ENCODE measurements around the gene SLC44A1. TPM values are rescaled to one million over a fixed set of nuclear protein-coding genes. Genes with fewer than 3 reads are reported as not detected.

SLC44A1 gene
- total and polyA plus RNA-seq, 2 of the 13 experiments (the other 11 are each of a cell fraction or from before 2014, with no cell fraction given) = 21.4 to 40.8 TPM

DNA sequence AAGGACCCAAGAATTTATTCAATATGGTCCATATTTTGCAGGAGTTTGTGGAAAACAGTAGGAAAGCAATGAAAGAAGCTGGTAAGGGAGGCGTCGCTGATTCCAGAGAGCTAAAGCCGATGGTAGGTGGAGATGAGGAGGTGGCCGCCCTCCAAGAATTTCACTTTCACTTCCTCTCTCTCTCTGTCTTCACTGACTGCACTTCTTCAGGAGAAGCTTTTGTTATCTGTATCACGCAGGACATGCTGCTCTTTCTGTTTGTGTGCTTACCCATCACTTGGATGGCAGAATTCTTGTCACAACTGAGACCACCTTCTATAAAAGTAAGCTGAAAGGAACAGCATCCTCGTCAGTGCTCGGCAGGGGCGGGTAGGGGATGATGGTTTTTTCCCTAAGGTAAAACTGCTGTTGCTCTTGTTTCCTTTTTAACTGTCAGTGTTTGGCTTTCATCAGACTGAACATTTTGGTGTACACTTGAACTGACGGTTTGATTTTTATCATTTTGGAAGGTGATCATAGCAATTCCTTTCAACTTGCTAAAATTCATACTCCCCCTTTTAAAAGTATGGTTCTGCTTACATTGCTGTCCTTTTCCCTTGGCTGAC is 141.0 kb downstream of the SLC44A1 start:
- DNase-seq (ENCODE audit: low spot score) = no peak
- over 99% methylated on average over 9 of the region's 9 CpGs for WGBS (ENCODE audit: low lambda C conversion rate)
- H3K27me3 ChIP-seq (ENCODE audit: control insufficient read depth in 1 of 2, insufficient read depth in 2 of 2, low read length in 2 of 2) = no peaks in the 10 kb centered on the region
- no peak overlapping the region for H3K27ac ChIP-seq (ENCODE audit: extremely low read length, insufficient read depth, low read length)
- H3K4me2 ChIP-seq (ENCODE audit: low read depth, low read length) = no peak overlapping the region
- H4K20me1 ChIP-seq (ENCODE audit: insufficient read depth, low read length) = no peaks in the 10 kb centered on the region; the same call in 1 of the 2 replicates
- peaks cover 2 to 15% of the 10 kb centered on the region in 2 experiments; a peak in 3 of 5 replicates for H3K36me3 ChIP-seq (replicated peaks in 1 of 2; ENCODE audit: control insufficient read depth in 1 of 2, insufficient read depth in 2 of 2, low read length in 2 of 2)
- intact Hi-C loops (cut with micrococcal nuclease; ENCODE audit: unreplicated experiment) (no loop called here), in situ Hi-C loops (cut with HindIII; ENCODE audit: extremely low pct_ligation_motif_present, low pct_unique_long_range_greater_than_20kb) (no loop called here)
- TF ChIP-seq IRF1 (CRISPR knock-in tag; IDR thresholded peaks at IDR 0.05; ENCODE audit: low read depth) (no peak), ZNF780A (CRISPR knock-in tag; IDR thresholded peaks at IDR 0.05) (no peak), ZNF737 (CRISPR knock-in tag; IDR thresholded peaks at IDR 0.05; ENCODE audit: borderline replicate concordance) (no peak), STAT5B (CRISPR knock-in tag; IDR thresholded peaks at IDR 0.05) (no peak), ZNF136 (CRISPR knock-in tag; IDR thresholded peaks at IDR 0.05; ENCODE audit: low read depth) (no peak)
- TF ChIP-seq, protein P1, sequence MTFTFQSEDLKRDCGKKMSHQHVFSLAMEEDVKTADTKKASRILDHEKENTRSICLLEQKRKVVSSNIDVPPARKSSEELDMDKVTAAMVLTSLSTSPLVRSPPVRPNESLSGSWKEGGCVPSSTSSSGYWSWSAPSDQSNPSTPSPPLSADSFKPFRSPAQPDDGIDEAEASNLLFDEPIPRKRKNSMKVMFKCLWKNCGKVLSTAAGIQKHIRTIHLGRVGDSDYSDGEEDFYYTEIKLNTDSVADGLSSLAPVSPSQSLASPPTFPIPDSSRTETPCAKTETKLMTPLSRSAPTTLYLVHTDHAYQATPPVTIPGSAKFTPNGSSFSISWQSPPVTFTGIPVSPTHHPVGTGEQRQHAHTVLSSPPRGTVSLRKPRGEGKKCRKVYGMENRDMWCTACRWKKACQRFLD (CRISPR knock-in tag; IDR thresholded peaks at IDR 0.05; ENCODE audit: borderline replicate concordance) = no peak
- no peak overlapping the region for H3K9ac ChIP-seq (ENCODE audit: insufficient read depth, low read depth, low read length)
- H3K4me1 ChIP-seq (ENCODE audit: insufficient read depth, low read length) = no peaks in the 10 kb centered on the region
- H3K9me3 ChIP-seq (ENCODE audit: low read length) = no peaks in the 10 kb centered on the region
- no TSS peak for BruUV-seq (replicated peaks)
- ChIA-PET POLR2A (no interaction called here), CTCF (ENCODE audit: low intra/inter-chr PET ratio, low total read pairs) (no interaction called here)
- H3K79me2 ChIP-seq (ENCODE audit: insufficient read depth, low read length) = no peaks in the 10 kb centered on the region
- FAIRE-seq = no peak
- no peak overlapping the region for H3K4me3 ChIP-seq (replicated peaks in 1 of 3; ENCODE audit: insufficient read depth in 1 of 3, low read depth in 2 of 3, low read length in 3 of 3)
- ATAC-seq = no peak
- no peak overlapping the region for H2AFZ ChIP-seq (ENCODE audit: low read length)
